A549 treated with Hydrocortisone at 1 μM for 4 hours (cell line): ENCODE data around the gene TUBA8. TPM values are rescaled to one million over a fixed set of nuclear protein-coding genes. Genes with fewer than 3 reads are reported as not detected.

Experiments
- total RNA-seq: library from RNA; stranded (reverse); fragments of 200-300 nt; extraction: Qiagen RNA extraction; gene quantifications from 5 replicates; pipeline ENCODE4 v1.2.3, GENCODE V29; 2022

The TUBA8 gene
- total RNA-seq: 0.39 to 0.95 TPM (median 0.78 TPM) in 5 replicates

GRCh38 chr22:18110194-18110953 is at the start of gene TUBA8:
Gene TUBA8, plus strand, starts transcription at chr22:18110809. Its CDS starts 57 bp downstream, at chr22:18110866.

GRCh38 chr22:18077639-18078328 is 32.8 kb upstream of the TUBA8 start, which contains the start of gene PEX26:
Gene PEX26, plus strand, starts transcription at chr22:18077990. Its CDS starts 387 bp downstream, at chr22:18078377.

Other genes starting within 250 kb of the TUBA8 start
- 27.8 to 47.6 TPM (median 42.5 TPM) in 5 replicates for gene MICAL3, start 86.2 kb upstream of the TUBA8 start, total RNA-seq
- gene PEX26, start 32.8 kb upstream of the TUBA8 start, total RNA-seq: 9.1 to 11.3 TPM (median 10.5 TPM) in 5 replicates
- gene USP18, start 39.4 kb downstream of the TUBA8 start, total RNA-seq: 5.1 to 5.8 TPM (median 5.3 TPM) in 5 replicates